ENCODE measurements around the gene NPFFR2.
"Not testable (repeated sequence)": the region's sequence is repeated elsewhere in the genome, so short reads cannot be mapped to it uniquely, and the experiment has no call there.

NPFFR2 gene

GRCh38 chr4:72031868-72032608 lies at the start of gene NPFFR2:
NPFFR2 (plus strand) TSS chr4:72032000; CDS start chr4:72128592, 96,592 bp downstream.
- DNase-seq = no peak

GRCh38 chr4:71992571-71993312 lies 39.1 kb upstream of the NPFFR2 start:
- DNase-seq = no peak

GRCh38 chr4:71994559-71994958 lies 37.2 kb upstream of the NPFFR2 start:
- DNase-seq = no peak

DNA sequence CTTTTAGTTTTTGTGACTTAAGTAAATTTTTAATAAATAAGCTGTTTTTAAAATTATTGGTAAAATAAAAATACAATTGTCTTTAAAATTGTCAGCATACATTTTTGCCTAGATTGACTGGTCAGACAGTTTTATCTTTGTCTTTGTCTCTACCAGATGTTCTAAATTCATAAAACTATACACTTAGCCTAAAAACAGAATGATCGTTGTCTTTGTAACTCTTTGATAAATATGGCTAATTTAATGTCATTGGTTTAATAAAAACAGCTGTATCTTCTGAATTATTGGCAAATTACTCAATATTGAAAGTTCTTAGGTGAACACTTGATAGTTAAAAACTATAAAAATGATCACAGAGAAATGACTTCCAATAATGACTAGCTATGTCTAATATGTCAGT lies 36.5 kb upstream of the NPFFR2 start:
- no peak for DNase-seq

DNA sequence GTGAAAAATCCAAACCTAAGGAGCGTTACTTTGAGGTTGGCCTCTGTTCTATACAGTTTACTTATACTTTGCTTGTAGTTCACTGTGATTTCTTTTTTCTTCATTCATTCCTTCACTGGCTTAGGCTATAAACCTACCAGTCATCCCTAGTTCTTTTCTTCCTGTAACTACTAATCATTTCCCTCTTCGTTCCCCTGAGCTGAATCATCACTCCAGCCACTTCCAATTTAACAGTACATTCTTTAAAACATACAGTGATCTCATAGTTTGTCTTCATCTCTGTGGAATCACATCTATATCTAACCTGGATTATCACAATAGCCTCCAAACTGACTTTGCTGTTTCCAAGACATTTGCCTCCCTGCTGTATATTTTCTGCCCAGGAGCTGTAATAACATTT lies 25.2 kb upstream of the NPFFR2 start:
- no peak for DNase-seq

- no peak for DNase-seq
Measured at GRCh38 chr4:72011906-72012305, 19.9 kb upstream of the NPFFR2 start.

- DNase-seq = no peak
Measured at GRCh38 chr4:72016011-72016410, 15.8 kb upstream of the NPFFR2 start.

- DNase-seq = no peak
Measured at GRCh38 chr4:72019688-72020087, 12.1 kb upstream of the NPFFR2 start.

DNA sequence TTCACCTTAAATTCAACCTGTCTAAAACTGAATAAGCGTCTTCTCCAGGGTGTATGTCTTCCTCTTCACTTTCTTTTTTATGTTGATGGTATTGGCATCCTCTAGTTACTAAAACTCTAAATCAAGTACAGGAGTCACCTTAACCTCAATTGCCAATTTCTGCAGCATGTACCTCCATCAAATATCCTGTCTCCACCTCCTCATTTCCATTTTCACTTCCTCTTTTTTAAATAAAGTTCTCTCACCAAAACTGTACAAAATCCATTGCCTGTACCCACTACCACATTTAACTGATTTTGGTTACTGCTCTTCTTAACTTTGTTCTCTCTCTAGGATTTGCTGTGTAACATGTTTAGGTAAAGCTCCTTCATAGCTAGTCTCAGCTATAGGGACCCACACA lies 9.2 kb upstream of the NPFFR2 start:
- DNase-seq = no peak

DNA sequence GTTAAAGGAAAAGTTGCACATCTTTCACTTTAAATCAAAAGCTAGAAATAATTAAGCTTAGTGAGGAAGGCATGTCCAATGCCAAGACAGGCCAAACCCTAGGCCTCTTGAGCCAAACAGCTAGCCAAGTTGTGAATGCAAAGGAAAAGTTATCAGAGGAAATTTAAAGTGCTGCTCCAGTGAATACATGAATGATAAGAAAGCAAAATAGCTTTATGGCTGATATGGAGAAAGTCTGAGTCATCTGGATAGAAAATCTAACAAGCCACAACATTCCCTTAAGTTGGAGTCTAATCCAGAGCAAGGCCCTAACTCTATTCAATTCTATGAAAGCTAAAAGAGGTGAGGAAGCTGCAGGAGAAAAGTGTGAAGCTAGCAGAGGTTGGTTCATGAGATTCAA lies 23.8 kb downstream of the NPFFR2 start:
- DNase-seq = no peak

- DNase-seq = no peak
Measured at GRCh38 chr4:72063726-72064125, 31.9 kb downstream of the NPFFR2 start.

DNA sequence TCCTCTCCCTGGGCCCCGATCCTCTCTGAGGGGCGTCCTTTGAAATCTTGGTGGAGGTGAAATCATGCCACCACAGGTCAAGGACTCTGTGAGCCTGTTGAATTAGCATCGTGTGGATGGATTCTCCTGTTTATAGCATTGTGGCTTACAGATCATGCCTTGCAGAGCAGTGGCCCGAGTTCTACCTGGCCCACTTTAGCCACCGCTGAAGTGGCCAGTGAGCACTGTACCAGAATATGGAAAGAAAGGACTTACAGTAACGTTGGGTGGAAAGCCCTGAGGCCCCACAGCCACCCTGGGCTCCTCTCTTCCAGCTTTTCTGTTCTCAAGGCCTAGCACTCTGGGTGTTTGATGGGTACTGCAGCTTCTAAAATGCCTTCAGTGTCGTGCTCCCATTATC lies 35.3 kb downstream of the NPFFR2 start:
- no peak for DNase-seq

DNA sequence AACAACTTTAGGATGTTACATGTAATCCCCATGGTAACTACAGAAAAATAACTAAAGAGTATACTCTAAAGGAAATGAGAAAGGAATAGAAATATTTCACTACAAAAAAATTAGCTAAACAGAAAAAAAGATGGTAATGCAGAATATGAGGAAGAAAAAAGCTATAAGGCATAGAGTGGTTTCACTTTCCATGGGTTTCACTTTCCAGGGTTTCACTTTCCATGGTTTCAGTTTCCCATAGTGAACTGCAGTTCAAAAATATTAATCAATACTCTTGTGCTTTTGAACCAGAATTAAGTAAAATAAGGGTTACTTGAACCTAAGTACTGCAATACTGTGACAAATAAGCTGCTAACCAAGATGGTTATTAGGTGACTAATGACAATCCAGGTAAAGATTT lies 42.0 kb downstream of the NPFFR2 start:
- no peak for DNase-seq

- DNase-seq = no peak
Measured at GRCh38 chr4:72076562-72076961, 44.8 kb downstream of the NPFFR2 start.

- no peak for DNase-seq
Measured at GRCh38 chr4:72077346-72077745, 45.5 kb downstream of the NPFFR2 start.

- DNase-seq = no peak
Measured at GRCh38 chr4:72084587-72085011, 52.8 kb downstream of the NPFFR2 start.

- not testable (repeated sequence) for DNase-seq
Measured at GRCh38 chr4:72090606-72091005, 58.8 kb downstream of the NPFFR2 start.

GRCh38 chr4:72094059-72094797 lies 62.4 kb downstream of the NPFFR2 start:
- DNase-seq = no peak

DNA sequence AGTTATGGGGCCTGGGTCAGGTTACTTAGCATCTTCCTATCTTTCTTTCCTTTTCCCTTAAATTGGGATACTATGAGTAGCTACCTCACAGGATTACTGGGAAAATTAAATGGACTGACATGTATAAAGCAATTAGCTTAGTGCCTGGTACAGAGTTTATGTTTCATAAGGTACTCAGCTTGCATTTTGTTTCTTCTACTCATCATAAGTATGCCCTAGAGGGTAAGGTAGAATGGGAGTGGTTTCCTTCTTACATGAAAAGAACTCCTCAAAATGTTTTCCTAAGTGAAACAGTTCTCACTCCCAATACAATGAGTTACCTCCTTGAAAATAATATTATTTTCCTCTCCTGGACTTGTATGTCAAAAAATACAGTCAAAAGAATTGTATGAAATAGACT lies 75.7 kb downstream of the NPFFR2 start:
- no peak for DNase-seq

DNA sequence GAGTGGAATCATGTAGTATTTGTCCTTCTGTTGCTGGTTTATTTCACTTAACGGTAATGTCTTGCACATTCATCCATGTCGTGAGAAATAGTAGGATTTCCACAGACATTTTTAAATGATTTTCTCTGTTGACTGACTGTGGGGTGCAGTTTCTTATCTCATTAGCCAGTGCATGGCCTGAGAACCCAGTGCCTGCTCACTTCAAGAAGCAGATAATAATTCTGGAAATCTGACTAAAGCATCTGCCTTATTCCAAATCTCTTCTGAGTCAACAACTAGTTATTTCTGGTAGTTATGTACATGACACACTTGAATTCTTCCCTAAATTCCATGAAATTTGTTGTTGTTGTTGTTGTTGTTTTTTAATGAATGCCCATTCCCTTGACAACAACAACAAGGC lies 77.6 kb downstream of the NPFFR2 start:
- DNase-seq = no peak

- DNase-seq = no peak
Measured at GRCh38 chr4:72109959-72110497, 78.2 kb downstream of the NPFFR2 start.

- no peak for DNase-seq
Measured at GRCh38 chr4:72110886-72111285, 79.1 kb downstream of the NPFFR2 start.

- no peak for DNase-seq
Measured at GRCh38 chr4:72111863-72112262, 80.1 kb downstream of the NPFFR2 start.

Measured in CD4-positive, alpha-beta T cell treated with Interleukin-4 for 4 hours (primary cell).